Activated T-cell treated with anti-CD3 and anti-CD28 coated beads, Interleukin-2, amount 50 U/mL, for 24 hours (primary cell): Measurements from ENCODE around the gene CEACAM4.

ENCODE experiments used
- DNase-seq: peaks from one replicate; pipeline ENCODE4 v3.0.0-alpha.2; 2020
- H3K27ac Mint-ChIP-seq: 2 replicates; pipeline ENCODE4 v1.8.0; 2020; ENCODE audit warnings: mild to moderate bottlenecking, mixed read lengths
- H3K27me3 Mint-ChIP-seq: 2 replicates; pipeline ENCODE4 v1.8.0; 2020; ENCODE audit warnings: mixed read lengths
- H3K36me3 Mint-ChIP-seq: 2 replicates; pipeline ENCODE4 v1.8.0; 2020; ENCODE audit warnings: low read depth, mixed read lengths
- H3K4me1 Mint-ChIP-seq: 2 replicates; pipeline ENCODE4 v1.8.0; 2020; ENCODE audit warnings: low read depth, mixed read lengths
- H3K4me3 Mint-ChIP-seq: 2 replicates; pipeline ENCODE4 v1.8.0; 2020; ENCODE audit warnings: mild to moderate bottlenecking, moderate library complexity, mixed read lengths
- H3K9me3 Mint-ChIP-seq: 2 replicates; pipeline ENCODE4 v1.8.0; 2020; ENCODE audit warnings: mixed read lengths

The CEACAM4 gene

DNA sequence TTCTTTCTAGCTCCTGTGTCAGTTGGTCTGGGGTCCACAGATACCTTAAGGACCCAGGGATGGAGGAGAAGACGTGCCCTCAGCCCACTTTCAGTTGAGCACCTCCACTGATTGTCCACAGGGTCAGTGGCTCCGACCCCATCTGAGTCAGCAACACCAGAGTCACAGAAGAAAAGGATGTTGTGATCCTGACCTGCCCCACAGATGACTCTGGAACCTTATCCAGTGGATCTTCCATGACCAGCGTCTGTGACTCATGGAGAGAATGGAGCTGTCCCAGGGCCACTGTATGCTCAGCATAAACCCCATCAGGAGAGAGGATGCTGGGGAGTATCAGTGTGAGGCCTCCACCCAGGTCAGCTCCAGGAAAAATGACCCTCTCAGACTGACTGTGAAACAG, 22.0 kb downstream of the CEACAM4 start:
- Mint-ChIP-seq H3K4me1 (no peaks in the 10 kb centered on the region), H3K4me3 (no peak overlapping the region), H3K9me3 (no peaks in the 10 kb centered on the region), H3K36me3 (no peaks in the 10 kb centered on the region), H3K27me3 (peaks cover 3% of the 10 kb centered on the region), H3K27ac (no peak overlapping the region)
- DNase-seq, result no peak

DNA sequence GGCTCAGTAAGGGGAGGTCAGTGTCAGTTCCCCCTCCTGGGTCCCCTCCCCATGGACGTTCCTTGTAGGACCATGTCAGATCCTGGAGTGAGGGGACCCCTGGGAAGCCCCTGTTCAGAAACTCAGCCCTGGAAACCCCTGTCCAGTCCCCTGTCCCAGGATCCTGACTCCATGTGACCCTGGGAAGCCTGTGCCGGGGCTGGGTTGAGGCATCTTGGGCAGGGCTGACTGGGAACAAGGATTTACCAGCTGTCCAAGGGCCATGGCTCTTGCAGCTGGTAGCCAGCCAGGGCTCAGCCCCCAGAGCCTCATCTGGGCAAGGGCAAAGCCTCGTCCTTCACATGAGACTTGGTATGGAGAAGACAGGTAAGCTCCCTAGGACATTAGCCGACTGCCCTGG, 25.1 kb downstream of the CEACAM4 start:
- H3K4me1 Mint-ChIP-seq, result peaks cover 4% of the 10 kb centered on the region
- no peak overlapping the region for H3K27ac Mint-ChIP-seq
- no peaks in the 10 kb centered on the region for H3K36me3 Mint-ChIP-seq
- H3K27me3 Mint-ChIP-seq, result peaks cover 7% of the 10 kb centered on the region
- no peak for DNase-seq
- H3K9me3 Mint-ChIP-seq, result no peaks in the 10 kb centered on the region
- no peak overlapping the region for H3K4me3 Mint-ChIP-seq

DNA sequence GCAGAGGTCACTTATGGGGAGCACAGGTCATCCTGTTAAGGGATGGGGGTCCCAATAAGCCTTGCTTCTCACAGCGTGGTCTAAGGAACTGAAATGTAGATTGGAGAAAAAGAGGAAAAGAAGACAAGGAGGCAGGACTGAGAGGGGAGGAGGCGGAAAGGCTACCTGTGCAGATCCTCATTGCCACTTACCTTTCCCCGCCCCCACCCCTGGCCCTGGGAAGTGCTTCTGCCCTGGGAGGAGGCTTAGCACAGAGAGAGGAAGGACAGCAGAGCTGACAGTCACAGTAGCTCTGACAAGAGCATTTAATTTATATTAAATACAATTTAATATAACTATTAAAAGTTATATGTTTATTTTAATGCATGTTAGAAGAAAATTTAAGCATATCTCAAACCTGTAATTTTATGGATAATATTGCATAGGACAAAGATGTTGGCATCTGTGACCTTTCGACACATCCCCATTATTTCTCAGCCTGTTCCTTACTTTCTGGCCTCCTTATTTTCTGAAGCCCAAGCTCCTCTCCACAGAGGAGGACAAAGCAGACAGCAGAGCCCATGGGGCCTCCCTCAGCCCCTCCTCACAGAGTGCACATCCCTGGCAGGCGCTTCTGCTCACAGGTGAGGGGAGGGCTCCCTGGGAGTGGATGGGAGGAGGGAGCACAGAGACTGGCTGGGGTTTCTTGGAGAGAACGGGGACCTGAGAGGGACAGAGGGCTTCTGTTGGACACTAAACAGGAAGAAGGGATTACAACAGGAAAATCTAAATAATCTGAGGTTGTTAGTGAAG, 27.5 kb downstream of the CEACAM4 start:
- Mint-ChIP-seq H3K4me3 (no peak overlapping the region), H3K27ac (no peak overlapping the region), H3K36me3 (no peaks in the 10 kb centered on the region), H3K4me1 (peaks cover 10% of the 10 kb centered on the region), H3K27me3 (peaks cover 17% of the 10 kb centered on the region), H3K9me3 (no peaks in the 10 kb centered on the region)
- no peak for DNase-seq

DNA sequence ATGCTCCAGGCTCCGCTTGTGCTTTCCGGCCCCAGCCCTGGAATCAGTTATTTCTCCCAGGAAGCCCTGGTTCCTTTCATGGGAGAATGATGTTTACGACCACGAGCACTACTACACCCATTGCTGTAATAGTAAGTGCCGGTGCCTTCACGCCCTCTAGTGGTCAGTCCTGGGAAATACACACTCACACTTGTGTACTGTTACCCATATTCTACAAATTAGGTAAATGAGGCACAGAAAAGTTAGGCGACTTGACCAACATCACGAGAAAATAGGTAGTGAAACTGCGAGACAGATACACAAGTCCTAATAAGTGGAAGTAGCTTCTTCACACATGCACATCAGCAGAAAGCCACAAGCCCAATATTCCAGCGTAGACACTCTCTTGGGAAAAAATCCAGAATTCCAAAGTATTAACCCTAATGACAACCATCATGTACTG, 29.3 kb downstream of the CEACAM4 start:
- H3K36me3 Mint-ChIP-seq, result no peaks in the 10 kb centered on the region
- peak; percentile 70 for DNase-seq
- peaks cover 10% of the 10 kb centered on the region for H3K4me1 Mint-ChIP-seq
- H3K27ac Mint-ChIP-seq, result no peak overlapping the region
- peaks cover 17% of the 10 kb centered on the region for H3K27me3 Mint-ChIP-seq
- H3K9me3 Mint-ChIP-seq, result no peaks in the 10 kb centered on the region
- peak overlapping the region; percentile 42 for H3K4me3 Mint-ChIP-seq

DNA sequence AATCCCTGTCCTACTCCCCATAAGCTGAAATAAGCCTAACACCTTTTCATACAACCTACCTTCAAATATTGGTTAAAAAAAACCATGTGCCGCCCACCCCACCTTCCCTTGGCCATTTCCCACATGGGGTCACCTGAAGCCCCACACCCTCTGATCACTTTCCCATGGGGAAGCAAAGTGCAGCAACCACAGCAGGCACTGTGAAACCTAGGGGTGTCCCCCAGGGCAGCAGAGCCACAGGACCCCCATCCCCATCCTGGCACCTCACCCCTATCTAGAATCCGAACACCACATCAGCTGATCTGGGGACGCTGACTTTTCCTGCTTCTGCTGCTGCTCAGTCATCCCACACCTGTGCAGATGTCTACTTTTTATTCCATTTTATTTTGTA, 31.0 kb downstream of the CEACAM4 start:
- H3K27ac Mint-ChIP-seq, result no peak overlapping the region
- no peak for DNase-seq
- peaks cover 10% of the 10 kb centered on the region for H3K4me1 Mint-ChIP-seq
- no peak overlapping the region for H3K4me3 Mint-ChIP-seq
- H3K9me3 Mint-ChIP-seq, result no peaks in the 10 kb centered on the region
- H3K27me3 Mint-ChIP-seq, result peaks cover 17% of the 10 kb centered on the region
- H3K36me3 Mint-ChIP-seq, result no peaks in the 10 kb centered on the region

DNA sequence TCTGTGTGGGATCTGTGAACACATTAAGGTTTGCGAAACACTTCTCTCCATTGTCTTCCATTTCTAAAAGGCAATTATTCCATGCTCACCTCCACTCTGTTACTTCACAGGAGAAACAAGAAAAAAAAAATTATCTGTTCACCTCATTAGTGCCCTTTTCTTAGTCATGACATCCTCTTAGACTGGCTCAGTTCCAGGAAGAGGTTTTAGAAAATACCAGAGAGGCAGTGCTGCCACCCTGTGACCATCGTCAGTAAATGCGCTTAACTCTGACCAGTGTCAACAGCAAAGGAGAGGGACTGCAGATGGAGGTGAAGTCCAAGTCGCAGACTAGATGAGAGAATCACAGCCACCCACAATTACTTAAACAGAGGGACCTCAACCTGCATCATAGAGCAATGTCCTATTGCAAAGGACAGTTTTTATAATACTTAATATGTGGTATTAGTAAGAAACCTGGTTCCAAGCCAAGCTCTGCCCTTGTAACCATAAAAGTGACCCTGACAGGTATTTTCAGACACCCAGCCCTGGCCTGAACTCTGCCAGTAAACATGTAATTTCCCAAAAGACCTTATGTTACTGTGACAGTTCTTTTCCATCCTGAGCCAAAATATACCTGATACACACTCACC, 31.5 kb downstream of the CEACAM4 start:
- H3K27ac Mint-ChIP-seq, result no peak overlapping the region
- H3K36me3 Mint-ChIP-seq, result no peaks in the 10 kb centered on the region
- H3K4me3 Mint-ChIP-seq, result no peak overlapping the region
- H3K9me3 Mint-ChIP-seq, result no peaks in the 10 kb centered on the region
- H3K27me3 Mint-ChIP-seq, result peaks cover 17% of the 10 kb centered on the region
- peak; percentile 70 for DNase-seq
- H3K4me1 Mint-ChIP-seq, result peaks cover 10% of the 10 kb centered on the region

DNA sequence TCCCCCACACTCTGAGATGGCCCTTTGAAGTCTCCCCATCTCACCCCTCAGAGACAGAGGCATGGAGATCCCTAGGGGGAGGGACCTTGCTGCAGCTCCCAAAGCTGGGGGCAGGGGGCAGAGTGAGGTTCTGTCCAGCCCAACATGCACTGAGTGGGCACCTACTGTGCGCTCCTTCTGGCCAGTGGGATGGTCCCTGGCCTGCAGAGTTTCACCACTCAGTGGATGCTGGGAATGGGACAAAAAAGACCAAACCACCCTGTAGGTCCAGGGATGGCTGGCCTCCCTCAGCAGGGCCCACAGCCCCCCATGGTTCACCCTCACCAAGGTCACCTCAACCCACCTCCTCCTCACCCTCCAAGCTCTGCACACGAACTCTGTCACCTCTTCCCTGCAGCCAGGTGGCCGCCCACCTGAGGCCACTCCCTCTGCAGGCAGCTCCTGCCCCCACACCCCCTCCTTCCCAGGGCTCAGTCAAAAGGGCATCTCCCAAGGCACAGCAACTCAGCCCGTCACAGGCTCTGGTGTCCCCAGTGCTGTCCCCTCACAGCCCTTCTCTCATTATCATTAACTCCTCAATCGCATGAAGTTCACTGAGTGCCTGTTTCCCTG, 34.8 kb downstream of the CEACAM4 start:
- DNase-seq, result no peak
- Mint-ChIP-seq H3K36me3 (peaks cover 6% of the 10 kb centered on the region), H3K27ac (no peak overlapping the region), H3K4me1 (peaks cover 6% of the 10 kb centered on the region), H3K4me3 (no peak overlapping the region), H3K9me3 (no peaks in the 10 kb centered on the region), H3K27me3 (peaks cover 13% of the 10 kb centered on the region)

DNA sequence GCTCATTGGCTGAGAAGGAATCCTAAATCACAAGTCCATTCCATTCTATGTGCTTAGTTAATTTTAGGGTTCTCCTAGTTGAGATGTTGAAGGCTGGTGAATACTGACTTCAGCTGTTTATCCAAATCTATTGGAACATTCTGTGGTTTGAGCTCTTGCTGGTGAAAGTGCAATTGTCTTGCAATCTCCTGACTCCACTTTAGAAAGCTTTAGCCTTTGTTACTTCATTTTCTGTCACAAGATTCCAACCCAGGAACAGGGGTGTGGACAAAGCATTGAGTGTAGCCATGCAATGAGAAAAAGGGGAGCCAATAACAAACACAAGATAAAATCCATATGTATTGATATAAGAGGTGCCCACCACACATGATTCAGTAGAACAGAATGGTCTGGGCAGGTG, 35.9 kb downstream of the CEACAM4 start:
- Mint-ChIP-seq H3K36me3 (peaks cover 15% of the 10 kb centered on the region), H3K9me3 (no peaks in the 10 kb centered on the region), H3K4me1 (peaks cover 6% of the 10 kb centered on the region), H3K4me3 (no peak overlapping the region), H3K27me3 (peaks cover 4% of the 10 kb centered on the region), H3K27ac (no peak overlapping the region)
- DNase-seq, result no peak

DNA sequence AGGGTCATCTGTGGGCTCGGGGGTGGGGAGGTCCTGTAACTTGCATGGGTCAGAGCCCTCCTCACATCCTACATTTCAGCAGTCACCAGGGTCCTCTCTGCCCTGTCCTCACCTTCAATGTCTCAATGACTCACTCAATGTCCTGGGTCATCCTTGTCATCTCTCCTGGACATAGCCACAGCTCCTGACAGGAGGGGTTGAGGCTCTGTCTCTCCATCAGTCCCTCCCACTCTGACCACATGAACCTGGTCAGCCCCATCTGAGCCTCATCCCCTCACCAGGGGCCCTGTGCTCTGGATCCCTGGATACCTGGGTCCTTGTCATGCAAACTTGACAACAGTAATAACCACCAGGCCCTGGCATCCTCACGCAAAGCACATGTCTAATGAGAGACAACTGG, 37.5 kb downstream of the CEACAM4 start:
- no peak for DNase-seq
- no peak overlapping the region for H3K4me3 Mint-ChIP-seq
- peaks cover 30% of the 10 kb centered on the region for H3K36me3 Mint-ChIP-seq
- H3K27ac Mint-ChIP-seq, result no peak overlapping the region
- no peaks in the 10 kb centered on the region for H3K9me3 Mint-ChIP-seq
- no peaks in the 10 kb centered on the region for H3K4me1 Mint-ChIP-seq
- no peaks in the 10 kb centered on the region for H3K27me3 Mint-ChIP-seq

DNA sequence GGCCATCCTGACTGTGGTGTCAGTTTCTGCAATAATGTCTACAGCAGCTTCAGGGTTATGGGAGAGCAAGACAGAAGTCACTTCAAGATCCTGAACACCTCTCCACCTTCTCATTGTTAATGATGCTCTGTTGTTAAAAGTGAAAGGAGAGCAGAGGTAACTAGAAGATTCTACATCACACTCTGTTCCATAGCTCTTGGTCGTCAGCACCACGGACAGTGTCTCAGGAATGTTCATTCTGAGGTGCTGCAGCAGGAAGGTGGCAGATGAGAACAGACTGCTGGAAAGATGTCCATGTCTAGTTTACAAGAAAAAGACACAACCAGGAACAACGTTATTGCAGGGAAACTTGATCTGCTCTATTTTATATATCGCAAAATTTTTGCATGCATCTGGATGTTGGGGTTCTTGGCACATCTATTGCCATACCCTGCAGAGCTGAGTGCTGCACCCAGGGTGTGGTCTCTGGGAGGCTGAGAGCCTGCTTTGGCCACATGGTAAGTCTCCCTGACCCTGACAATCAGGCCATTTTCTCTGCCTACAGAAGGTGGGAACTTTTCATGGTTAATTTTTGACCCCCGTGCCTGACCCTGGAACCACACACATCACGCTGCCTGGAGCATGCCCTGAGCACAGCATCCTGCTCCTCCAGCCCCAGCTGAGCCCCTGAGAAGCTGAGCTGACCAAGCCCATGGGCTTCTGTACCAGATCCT, 38.2 kb downstream of the CEACAM4 start:
- Mint-ChIP-seq H3K27me3 (no peaks in the 10 kb centered on the region), H3K4me1 (no peaks in the 10 kb centered on the region), H3K36me3 (peaks cover 36% of the 10 kb centered on the region), H3K27ac (no peak overlapping the region), H3K9me3 (no peaks in the 10 kb centered on the region), H3K4me3 (no peak overlapping the region)
- DNase-seq, result no peak

DNA sequence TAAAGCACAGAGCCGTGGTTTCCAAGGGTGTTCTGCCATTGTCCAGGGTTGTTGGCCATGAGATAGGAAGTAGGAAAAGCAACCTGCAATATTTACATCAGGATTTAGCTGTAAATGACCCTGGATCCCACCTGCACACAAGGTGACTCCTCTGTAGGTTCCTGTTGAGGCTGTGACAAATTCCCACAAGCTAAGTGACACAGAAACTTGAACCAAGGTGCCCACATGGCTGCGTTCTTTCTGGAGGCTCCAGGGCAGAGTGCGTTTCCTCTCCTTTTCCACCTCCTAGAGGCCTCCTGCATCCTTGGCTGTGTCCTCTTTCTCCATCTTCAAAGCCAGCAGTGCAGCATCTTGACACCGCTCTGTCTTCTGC, 39.0 kb downstream of the CEACAM4 start:
- H3K27ac Mint-ChIP-seq, result no peak overlapping the region
- peaks cover 44% of the 10 kb centered on the region for H3K36me3 Mint-ChIP-seq
- no peak for DNase-seq
- peaks cover 7% of the 10 kb centered on the region for H3K9me3 Mint-ChIP-seq
- no peaks in the 10 kb centered on the region for H3K4me1 Mint-ChIP-seq
- no peaks in the 10 kb centered on the region for H3K27me3 Mint-ChIP-seq
- no peak overlapping the region for H3K4me3 Mint-ChIP-seq

DNA sequence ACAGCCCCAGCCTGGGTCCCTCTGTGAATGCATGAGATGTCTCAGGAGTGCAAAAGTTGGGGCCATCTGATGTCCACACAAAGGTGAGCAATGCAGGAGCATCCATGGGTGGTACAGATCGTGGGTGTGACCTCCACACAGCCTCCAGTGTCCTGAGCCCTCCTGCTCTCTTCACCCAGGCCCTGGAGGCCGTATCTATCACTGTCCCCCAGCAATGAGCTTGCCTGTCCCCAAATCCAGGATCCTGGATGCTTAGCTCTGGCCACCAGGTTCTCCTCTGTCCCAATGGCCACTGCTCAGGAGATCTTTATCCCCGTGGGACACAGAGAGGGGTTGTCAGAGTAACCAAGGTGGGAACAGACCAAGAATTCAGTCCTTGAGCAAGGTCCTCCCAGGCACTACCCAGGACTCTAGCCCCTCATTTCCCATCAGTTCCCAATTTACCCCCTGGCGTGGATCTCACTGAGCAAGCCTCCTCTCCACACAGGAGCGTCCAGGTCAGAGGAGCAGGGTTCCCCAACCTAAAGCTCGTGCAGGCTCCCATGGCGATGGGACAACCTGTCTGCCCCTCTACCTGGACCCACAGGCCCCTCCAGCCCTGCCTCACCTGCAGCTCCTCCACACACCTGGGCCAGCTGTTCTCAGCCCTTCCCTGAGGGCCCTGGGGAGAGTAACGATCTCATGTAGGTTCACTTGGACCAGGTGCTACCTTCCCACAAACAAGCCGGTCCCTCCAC, 39.6 kb downstream of the CEACAM4 start:
- H3K27ac Mint-ChIP-seq, result no peak overlapping the region
- H3K36me3 Mint-ChIP-seq, result peaks cover 50% of the 10 kb centered on the region

DNA sequence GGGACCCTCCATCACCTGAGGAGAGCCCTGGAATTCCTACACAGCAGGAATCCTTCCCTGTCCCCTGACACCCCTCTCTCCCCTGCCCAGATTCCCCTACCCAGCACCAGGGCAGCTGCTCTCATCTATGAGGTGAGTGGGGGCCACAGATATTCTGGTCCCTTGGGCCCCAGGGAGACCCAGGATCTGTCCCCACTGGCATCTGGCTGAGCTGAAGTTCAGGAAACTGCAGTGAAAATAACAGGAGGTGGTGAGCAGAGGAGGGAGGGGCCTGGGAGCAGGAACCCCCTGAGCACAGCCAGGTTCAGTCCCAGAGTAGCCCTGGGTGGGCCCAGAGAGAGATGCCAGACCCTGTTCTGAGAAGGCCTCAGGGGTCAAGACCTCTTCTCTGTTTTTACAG, 40.8 kb downstream of the CEACAM4 start:
- Mint-ChIP-seq H3K4me1 (no peaks in the 10 kb centered on the region), H3K27me3 (no peaks in the 10 kb centered on the region), H3K36me3 (peaks cover 62% of the 10 kb centered on the region), H3K27ac (no peak overlapping the region), H3K4me3 (no peak overlapping the region), H3K9me3 (peaks cover 18% of the 10 kb centered on the region)
- DNase-seq, result no peak

More for the DNA sequence above, 39.6 kb downstream of the CEACAM4 start:
- Mint-ChIP-seq H3K27me3 (no peaks in the 10 kb centered on the region), H3K4me3 (no peak overlapping the region), H3K9me3 (peaks cover 9% of the 10 kb centered on the region), H3K4me1 (no peaks in the 10 kb centered on the region)
- no peak for DNase-seq

DNA sequence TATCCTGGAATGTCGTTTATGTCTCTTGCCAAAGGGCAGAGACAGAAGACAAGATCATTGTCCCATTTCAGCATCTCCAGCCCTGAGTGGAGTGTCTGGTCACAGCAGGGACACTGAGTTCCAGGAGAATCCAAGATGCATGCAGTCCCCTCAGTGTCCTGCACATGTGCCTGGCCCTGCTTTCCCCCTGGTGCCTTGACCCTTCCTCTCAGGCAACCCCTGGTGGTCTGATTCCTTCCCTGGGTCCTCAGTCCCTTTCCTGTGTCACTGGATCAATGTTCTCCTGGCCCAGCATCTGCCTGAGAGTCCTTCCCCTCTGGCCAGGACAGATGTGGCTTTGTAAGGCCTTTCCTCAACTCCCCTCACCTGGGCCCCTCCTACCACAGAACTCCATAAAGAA, 41.9 kb downstream of the CEACAM4 start:
- Mint-ChIP-seq H3K27me3 (no peaks in the 10 kb centered on the region), H3K4me3 (no peak overlapping the region), H3K9me3 (peaks cover 21% of the 10 kb centered on the region), H3K27ac (no peak overlapping the region), H3K36me3 (peaks cover 73% of the 10 kb centered on the region), H3K4me1 (no peaks in the 10 kb centered on the region)
- no peak for DNase-seq
